ENCODE results near the gene ATP6AP2. TPM values are rescaled to one million over a fixed set of nuclear protein-coding genes. Genes with fewer than 3 reads are reported as not detected.
"Not testable (repeated sequence)": the region's sequence is repeated elsewhere in the genome, so short reads cannot be mapped to it uniquely, and the experiment has no call there.

The ATP6AP2 gene
- total RNA-seq, 1 donor from 2014 or later: 95.1 TPM

DNA sequence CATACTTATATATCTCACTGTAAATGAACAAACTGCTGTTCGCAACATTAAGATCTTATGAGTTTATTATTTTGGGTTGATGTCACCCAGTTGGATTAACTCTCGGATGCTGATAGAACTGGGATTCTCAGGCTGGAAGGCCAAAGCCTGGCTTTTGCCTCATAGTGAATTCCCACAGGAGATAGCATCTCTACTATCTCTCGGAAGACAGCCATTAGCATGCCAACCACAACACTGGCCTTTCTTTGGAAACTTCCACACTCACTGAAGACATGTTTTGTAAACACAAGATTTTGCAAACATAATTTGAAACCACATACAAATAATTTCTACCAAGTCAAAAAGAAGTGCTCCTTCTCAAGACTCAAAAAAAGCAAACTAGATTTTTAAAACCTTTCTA lies 4.5 kb upstream of the ATP6AP2 start:
- DNase-seq: no peak

GRCh38 chrX:40578039-40578695 lies 2.6 kb upstream of the ATP6AP2 start:
- no peak for DNase-seq

DNA sequence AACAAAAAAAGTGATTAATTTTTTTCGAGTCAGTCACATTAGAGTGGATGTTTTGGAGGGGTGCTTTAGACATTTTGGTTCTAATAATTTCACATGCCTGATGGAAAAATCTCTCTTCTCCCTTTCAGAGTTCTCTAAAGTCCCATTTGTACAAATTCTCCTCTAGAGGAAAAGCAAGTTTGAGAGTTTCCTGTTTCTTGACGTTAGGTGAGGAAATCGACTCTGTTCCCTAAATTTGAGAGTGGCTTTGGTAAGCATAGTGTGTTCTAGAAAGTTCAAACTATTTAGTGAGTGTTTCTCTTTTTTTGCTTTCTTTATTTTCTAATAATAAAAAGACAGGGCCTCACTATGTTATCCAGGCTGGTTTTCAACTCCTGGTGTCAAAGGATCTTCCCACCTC lies 1.6 kb upstream of the ATP6AP2 start:
- DNase-seq: no peak

DNA sequence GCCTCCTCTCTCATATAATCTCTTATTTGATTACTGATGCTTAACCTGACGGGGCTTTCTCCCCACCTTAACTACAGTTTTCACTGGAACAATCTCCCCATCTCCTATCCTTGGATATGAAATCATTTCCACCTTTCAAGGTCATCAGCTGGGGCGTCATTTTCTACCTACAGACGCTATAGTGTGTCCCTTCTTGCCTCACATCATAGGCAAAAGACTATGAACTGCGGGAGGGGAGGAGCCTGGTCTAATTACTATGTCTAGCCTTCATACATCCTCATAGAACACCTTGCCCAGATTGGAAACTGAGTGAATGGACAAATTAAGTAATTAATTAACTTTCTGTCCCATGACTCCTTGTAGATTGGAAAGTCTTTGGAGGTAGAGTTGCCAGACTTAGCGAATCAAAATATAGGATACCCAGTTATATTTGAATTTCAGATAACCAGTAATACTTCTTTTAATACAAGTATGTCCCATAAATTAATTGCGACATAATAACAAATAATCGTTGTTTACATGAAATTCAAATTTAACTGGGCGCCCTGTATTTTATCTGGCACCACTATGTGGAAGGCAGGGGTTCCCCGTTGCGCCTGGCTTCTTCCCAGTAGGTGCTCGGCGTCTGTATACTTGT lies 752 bp upstream of the ATP6AP2 start:
- DNase-seq: no peak

GRCh38 chrX:40581336-40581920 lies 658 bp downstream of the ATP6AP2 start:
- no peak for DNase-seq

DNA sequence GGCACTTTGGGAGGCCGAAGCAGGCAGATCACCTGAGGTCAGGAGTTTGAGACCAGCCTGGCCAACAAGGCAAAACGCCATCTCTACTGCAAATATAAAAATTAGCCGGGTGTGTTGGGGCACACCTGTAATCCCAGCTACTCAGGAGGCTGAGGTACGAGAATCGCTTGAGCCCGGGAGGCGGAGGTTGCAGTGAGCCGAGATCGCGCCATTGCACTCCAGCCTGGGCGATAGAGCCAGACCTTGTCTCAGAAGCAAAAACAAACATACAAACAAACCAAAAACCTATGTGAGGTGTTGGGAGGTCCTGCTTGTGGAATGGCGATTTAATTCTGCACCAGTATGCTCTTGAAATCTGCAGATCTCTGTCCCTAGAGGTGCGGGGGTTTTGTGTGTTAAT lies 1.4 kb downstream of the ATP6AP2 start:
- DNase-seq: not testable (repeated sequence)

GRCh38 chrX:40582811-40583210 lies 2.0 kb downstream of the ATP6AP2 start:
- no peak for DNase-seq

- DNase-seq: not testable (repeated sequence)
Measured at GRCh38 chrX:40587623-40588022, 6.9 kb downstream of the ATP6AP2 start.

DNA sequence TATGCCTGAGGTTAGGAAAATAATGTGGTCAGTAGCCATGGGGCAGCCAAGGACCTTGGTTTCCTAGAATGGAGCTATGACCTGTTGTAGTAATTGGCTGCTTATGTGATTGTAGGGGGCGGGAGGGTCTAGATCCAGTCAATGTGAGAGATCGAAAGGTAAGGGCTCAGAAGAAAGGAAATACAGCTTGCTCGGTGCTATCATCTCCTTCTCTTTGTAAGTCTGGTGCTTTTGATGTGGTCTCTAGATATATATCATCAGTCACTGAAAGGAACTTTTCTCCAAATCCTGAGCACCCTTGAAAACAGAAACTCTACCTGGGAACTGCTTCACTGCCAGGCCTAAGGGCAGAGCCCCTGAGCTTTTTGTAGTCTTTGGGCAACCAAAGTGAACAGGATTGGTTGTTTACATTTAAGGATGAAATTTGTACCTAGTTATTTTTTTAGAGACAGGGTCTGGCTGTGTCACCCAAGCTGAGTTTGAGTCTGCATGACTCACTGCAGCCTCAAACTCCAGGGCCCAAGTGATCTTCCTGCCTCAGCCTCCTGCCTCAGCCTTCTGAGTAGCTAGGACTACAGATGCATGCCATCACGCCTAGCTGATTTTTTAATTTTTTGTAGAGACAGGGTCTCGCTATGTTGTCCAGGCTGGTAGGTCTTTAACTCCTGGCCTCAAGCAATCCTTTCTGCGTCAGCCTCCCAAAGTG lies 9.0 kb downstream of the ATP6AP2 start:
- DNase-seq: not testable (repeated sequence)

DNA sequence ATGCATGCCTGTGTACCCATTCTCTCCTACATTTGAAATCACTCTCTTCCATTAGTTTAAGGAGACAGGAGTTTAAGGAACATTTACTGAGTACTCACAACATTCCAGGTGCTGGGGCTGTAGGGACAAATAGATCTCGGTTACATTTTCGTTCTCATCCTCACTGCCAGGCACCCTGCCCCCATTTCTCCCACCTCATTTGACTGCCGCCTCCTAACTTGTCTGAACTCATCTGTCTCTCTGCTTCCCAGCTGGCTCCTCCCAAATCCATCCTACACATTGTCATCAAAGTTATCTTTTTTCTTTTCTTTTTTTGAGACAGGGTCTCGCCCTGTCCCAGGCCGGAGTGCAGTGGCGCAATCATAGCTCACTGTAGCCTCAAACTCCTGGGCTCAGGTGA lies 22.7 kb downstream of the ATP6AP2 start:
- DNase-seq: no peak

DNA sequence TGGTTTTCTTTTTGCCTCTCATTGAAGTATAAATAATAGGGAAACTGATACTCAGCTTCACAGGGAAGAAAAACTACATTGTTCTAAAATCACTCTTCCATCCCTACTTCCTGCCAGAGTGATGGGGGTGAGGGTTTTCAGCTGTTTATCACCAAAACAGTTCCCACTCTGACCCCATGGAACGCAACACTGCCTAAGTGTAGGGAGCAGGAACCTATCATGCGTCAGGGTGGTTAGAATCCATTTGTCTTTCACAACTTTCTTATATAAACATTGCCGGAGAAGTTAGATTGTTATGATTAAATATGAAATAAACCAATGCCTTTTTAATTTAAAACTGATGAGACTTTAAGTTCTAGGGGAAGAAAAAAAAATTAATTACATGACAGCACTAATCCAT lies 26.6 kb downstream of the ATP6AP2 start:
- DNase-seq: no peak

- DNase-seq: no peak
Measured at GRCh38 chrX:40612511-40612910, 31.7 kb downstream of the ATP6AP2 start.

GRCh38 chrX:40615976-40616375 lies 35.2 kb downstream of the ATP6AP2 start:
- DNase-seq: no peak

GRCh38 chrX:40617566-40617965 lies 36.8 kb downstream of the ATP6AP2 start:
- no peak for DNase-seq

- DNase-seq: no peak
Measured at GRCh38 chrX:40622479-40623138, 41.8 kb downstream of the ATP6AP2 start.

DNA sequence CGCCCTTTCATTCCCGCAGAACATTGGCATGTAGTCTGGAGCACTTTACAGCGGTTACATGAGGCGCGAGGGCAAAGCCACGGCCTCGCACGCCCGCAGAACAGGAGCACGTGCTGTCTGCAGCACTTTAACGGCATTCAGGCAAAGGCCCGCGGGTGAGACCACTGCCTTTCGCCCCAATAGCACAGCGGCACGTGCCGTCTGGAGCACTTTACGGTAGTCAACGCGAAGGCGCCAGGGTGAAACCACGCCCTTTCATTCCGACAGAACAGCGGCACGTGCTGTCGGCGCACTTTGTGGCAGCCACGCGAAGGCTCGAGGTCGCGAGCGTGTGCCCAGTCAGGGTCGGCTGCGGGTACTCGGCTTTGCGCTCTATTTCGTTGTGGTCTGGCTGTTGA lies 42.4 kb downstream of the ATP6AP2 start, which contains the start of gene MPC1L:
Gene MPC1L (plus strand): TSS at position 290 of the 398 bp plus-strand sequence. CDS start 138 bp downstream, outside the sequence.
- no peak for DNase-seq

DNA sequence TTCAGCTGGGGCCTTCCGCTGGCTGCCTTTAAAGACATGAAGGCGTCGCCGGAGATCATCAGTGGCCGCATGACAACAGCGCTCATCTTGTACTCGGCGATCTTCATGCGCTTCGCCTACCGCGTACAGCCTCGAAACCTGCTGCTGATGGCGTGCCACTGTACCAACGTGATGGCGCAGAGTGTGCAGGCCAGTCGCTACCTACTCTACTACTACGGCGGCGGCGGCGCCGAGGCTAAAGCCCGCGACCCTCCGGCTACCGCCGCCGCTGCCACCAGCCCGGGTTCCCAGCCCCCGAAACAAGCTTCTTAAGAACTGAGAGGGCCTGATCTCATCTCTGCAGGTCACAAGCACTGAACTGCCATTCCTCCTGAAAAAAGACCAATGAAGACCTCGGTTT lies 42.9 kb downstream of the ATP6AP2 start:
- DNase-seq: no peak

DNA sequence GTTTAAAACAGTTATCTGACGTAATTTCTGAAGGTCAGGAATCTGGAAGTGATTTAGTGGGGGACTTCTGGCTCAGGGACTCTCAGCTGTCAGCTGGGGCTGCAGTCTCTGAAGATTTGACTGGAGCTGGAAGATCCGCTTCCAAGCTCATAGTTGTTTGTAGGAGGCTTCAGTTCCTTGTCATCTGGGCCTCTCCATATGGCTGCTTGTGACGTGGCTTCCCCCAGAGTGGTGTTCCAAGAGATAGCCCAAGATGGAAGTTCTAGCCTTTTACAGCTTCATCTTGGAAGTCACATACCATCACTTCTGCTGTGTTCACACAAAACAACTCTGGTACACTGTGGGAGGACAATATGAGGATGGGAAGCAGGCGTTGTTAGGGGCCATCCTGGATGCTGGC lies 44.5 kb downstream of the ATP6AP2 start:
- peak; percentile 21 for DNase-seq

DNA sequence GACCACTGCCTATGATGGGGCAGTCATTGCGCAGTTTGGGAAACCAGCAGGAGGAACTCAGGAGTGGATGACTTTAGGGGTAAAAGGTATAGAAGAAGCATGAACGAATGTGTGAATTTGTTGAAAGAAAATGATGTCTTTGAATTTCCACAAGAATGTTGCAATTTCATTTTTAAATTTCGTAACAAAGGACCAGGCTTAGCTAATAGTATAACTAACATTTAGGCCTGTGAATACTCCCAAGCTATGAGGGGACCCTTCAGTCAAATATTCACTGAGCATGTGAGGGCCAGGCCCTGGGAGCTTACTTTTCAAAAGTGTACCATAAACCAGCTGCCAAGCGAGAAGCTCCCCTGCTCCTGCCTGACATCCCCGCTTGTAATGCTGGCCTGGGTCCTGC lies 47.7 kb downstream of the ATP6AP2 start:
- DNase-seq: no peak

DNA sequence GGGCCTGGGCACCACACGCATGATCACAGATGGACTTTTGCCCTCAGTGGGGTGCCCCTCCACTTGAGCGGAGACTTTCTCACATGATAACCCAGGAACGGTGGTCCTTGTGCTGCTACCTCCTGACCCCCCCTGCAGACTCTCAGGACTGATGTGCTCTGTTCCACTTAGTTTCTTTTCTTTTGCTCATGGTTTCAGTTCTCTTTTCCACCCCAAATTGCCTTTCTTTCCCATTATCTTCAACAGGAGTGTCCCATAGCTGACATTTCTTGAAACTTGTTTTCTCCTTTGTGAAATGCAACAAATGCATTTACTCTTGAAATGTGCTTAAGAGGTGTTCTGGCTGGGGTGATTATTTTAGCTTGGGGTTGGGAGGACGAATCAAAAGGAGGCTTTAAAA lies 51.4 kb downstream of the ATP6AP2 start:
- DNase-seq: no peak

DNA sequence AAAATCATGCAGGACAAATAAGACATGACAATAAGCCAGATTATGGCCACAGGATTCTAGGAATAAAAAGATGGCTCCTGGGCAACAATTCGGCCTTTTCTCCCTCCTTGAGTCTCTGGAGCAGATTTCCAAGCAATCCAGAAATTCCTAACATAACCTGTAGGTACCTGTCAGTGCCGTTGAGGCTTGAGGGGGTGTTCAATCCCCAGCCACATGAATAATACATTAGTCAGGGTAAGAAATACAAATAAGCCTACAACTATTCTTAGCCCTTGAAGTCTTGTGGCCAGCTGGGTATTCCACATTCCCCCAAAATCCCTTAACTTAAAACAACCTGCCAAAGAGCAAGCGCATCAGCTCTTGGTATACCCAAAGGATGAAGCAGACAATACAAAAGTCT lies 56.9 kb downstream of the ATP6AP2 start:
- no peak for DNase-seq

DNA sequence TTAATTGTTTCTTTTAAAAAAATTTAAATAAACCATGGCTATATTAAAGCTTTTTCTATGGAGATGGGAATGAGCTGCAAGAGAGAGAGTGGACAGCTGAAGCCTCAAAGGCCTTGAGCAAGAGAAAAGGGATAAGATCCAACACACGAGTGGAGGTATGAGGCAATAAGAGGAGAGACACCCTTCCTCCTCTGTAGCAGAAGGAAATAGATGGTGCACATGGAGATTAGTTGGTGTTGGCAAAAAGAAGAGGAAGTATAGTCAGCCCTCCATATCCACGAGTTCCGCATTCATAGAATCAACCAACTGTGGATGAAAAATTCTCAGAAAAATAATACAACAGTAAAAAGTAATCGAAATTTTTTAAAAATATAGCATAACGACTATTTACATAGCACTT lies 63.4 kb downstream of the ATP6AP2 start:
- no peak for DNase-seq

All from occipital lobe (tissue), 2 donors.